OCI-LY7 (cell line): ENCODE results near the gene MADD. TPM values are rescaled to one million over a fixed set of nuclear protein-coding genes. Genes with fewer than 3 reads are reported as not detected.
A peak's percentile ranks its signal among the peaks of the same experiment; 100 is the strongest.

Source experiments
- BruUV-seq: library from RNA; stranded (reverse); fragments of 400-500 nt; replicated peaks from 2 replicates; lab custom pipeline; 2021; lab: Mats Ljungman, UMichigan
- CTCF ChIA-PET: fragments of 300-600 bp; sonication (Branson Sonifier 250); formaldehyde crosslinking; loops from one replicate; lab custom pipeline; 2022; ENCODE audit warnings: antibody characterized with exemption; ENCODE audit not compliant: unreplicated experiment; lab: Charles Lee
- POLR2A ChIA-PET: fragments of 300-600 bp; sonication (Branson Sonifier 250); formaldehyde crosslinking; loops from one replicate; lab custom pipeline; 2022; ENCODE audit warnings: antibody characterized with exemption; lab: Charles Lee
- DNase-seq: peaks from one replicate; pipeline ENCODE4 v3.0.0-alpha.2; 2015; ENCODE audit warnings: low spot score
- H2AFZ ChIP-seq: fragments of 200-600 bp; sonication (generic), shearing (Covaris generic); 2 replicates; pipeline ENCODE4 v1.6.1; 2014; ENCODE audit warnings: mild to moderate bottlenecking, antibody characterized with exemption, low read length, moderate library complexity
- H3K27ac ChIP-seq: fragments of 200-600 bp; sonication (generic); 2 replicates; pipeline ENCODE4 v1.5.1; 2014; ENCODE audit warnings: mixed run types, low read depth, mild to moderate bottlenecking, moderate library complexity, low read length, inconsistent platforms; ENCODE audit not compliant: poor library complexity, severe bottlenecking
- H3K36me3 ChIP-seq: fragments of 200-600 bp; sonication (generic); 2 replicates; pipeline ENCODE4 v1.6.1; 2014; ENCODE audit warnings: mild to moderate bottlenecking, antibody characterized with exemption, low read length, moderate library complexity, mixed read lengths; ENCODE audit not compliant: insufficient read depth
- H3K4me1 ChIP-seq: fragments of 200-600 bp; sonication (generic); 2 replicates; pipeline ENCODE4 v1.5.1; 2014; ENCODE audit warnings: mild to moderate bottlenecking, low read length; ENCODE audit not compliant: insufficient read depth, poor library complexity, severe bottlenecking
- H3K4me2 ChIP-seq: fragments of 200-600 bp; sonication (generic); 2 replicates; pipeline ENCODE4 v1.6.1; 2014; ENCODE audit warnings: mild to moderate bottlenecking, low read length
- H3K4me3 ChIP-seq: fragments of 200-600 bp; sonication (generic); 2 replicates; pipeline ENCODE4 v1.5.1; 2014; ENCODE audit warnings: mild to moderate bottlenecking, low read depth, low read length; ENCODE audit not compliant: poor library complexity, severe bottlenecking
- H3K79me2 ChIP-seq: fragments of 200-600 bp; sonication (generic); 2 replicates; pipeline ENCODE4 v1.6.1; 2016; ENCODE audit warnings: low read depth, mild to moderate bottlenecking, low read length, moderate library complexity, mixed read lengths; ENCODE audit not compliant: insufficient read depth
- H3K9me2 ChIP-seq: fragments of 200-600 bp; sonication (generic); 2 replicates; pipeline ENCODE4 v1.6.1; 2016; ENCODE audit warnings: mild to moderate bottlenecking, low read length, mixed read lengths; ENCODE audit not compliant: insufficient read depth
- H3K9me3 ChIP-seq: fragments of 200-600 bp; sonication (generic); 2 replicates; pipeline ENCODE4 v1.6.1; 2014; ENCODE audit warnings: mild to moderate bottlenecking, mixed run types, low read length, mixed read lengths
- H4K20me1 ChIP-seq: fragments of 200-600 bp; sonication (generic); 2 replicates; pipeline ENCODE4 v1.6.1; 2014; ENCODE audit warnings: mild to moderate bottlenecking, antibody characterized with exemption, low read length, moderate library complexity, mixed read lengths; ENCODE audit not compliant: insufficient read depth
- EZH2phosphoT487 ChIP-seq: fragments of 200-600 bp; sonication (generic); IDR thresholded peaks from 2 replicates; pipeline ENCODE4 v1.6.1; 2018; ENCODE audit warnings: low read depth, borderline replicate concordance, mild to moderate bottlenecking, mixed run types, antibody characterized with exemption, low read length, moderate library complexity, mixed read lengths
- intact Hi-C: fragments of 100-400 bp; cut with micrococcal nuclease; formaldehyde crosslinking; loops from one replicate; pipeline ENCODE4 v1.10.0; 2022; ENCODE audit not compliant: unreplicated experiment
- total RNA-seq, 2 experiments: library from RNA; depleted of rRNA in 1 of 2; stranded (reverse); fragments of >200 nt in 1 of 2; shearing (Covaris generic) in 1 of 2; gene quantifications; 2 replicates each; pipeline ENCODE4 v1.2.3, GENCODE V29; 2014 to 2022
- TF ChIP-seq, protein P1 (sequence below): fragments of 200-600 bp; sonication (generic); conservative IDR thresholded peaks from 2 replicates; pipeline ENCODE4 v1.5.1; 2014; ENCODE audit warnings: mild to moderate bottlenecking, antibody characterized with exemption, low read length, moderate library complexity, mixed read lengths

MADD gene
- total RNA-seq, 2 experiments from 2014 or later, result 32.1 to 47.8 TPM

DNA sequence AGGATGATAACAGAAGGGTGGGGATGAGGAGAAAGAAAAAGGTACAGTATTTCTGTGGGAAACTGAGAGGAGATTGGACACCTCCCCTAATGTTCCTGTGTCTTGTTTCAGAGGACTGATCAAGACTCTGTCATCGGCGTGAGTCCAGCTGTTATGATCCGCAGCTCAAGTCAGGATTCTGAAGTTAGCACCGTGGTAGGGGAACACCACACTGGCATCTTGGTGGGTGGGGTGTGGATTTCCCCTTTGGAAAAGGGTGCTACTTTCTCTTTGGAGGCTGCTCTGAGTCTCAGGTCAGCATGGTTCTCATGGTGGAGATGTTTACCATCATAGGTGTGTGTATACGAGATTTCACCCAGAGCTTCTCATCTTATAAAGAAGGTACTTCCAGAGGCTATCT is 25.5 kb downstream of the MADD start:
- intact Hi-C loops, result no loop called here

DNA sequence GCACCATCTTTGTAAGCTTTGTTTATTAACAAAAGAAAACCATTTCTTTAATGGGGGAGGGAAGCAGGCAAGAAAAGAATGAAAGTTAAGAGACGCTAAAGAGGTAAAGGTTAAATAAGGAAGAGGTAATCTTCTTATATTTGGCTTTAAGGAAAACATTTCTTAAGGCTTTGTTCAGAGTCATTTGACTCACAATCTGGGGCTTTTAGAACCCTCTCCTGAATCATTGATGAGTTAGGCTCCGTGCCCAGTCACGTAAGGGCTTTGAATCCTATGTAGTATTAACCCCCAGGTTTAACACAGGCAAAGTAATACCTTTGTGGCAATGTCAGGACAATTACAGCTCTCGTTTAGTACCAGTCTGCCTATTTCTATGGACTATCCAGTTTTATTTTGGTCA is 26.1 kb downstream of the MADD start:
- no peak overlapping the region for H3K4me2 ChIP-seq
- intact Hi-C loops, result no loop called here
- ChIA-PET POLR2A (interaction anchor here (1.0 kb wide), 1 partner anchor 8 kb away, joined by 4 read pairs; no protein-coding TSS in a partner anchor), CTCF (no interaction called here)
- DNase-seq, result no peak
- peaks cover 7% of the 10 kb centered on the region; the same call in 1 of the 2 replicates for H3K9me3 ChIP-seq
- no peaks in the 10 kb centered on the region for H4K20me1 ChIP-seq
- no peaks in the 10 kb centered on the region for H3K4me1 ChIP-seq
- H2AFZ ChIP-seq, result no peak overlapping the region
- no peaks in the 10 kb centered on the region for H3K79me2 ChIP-seq
- peaks cover 88% of the 10 kb centered on the region for H3K36me3 ChIP-seq
- H3K9me2 ChIP-seq, result no peaks in the 10 kb centered on the region
- H3K27ac ChIP-seq, result no peak overlapping the region
- TF ChIP-seq, protein P1, sequence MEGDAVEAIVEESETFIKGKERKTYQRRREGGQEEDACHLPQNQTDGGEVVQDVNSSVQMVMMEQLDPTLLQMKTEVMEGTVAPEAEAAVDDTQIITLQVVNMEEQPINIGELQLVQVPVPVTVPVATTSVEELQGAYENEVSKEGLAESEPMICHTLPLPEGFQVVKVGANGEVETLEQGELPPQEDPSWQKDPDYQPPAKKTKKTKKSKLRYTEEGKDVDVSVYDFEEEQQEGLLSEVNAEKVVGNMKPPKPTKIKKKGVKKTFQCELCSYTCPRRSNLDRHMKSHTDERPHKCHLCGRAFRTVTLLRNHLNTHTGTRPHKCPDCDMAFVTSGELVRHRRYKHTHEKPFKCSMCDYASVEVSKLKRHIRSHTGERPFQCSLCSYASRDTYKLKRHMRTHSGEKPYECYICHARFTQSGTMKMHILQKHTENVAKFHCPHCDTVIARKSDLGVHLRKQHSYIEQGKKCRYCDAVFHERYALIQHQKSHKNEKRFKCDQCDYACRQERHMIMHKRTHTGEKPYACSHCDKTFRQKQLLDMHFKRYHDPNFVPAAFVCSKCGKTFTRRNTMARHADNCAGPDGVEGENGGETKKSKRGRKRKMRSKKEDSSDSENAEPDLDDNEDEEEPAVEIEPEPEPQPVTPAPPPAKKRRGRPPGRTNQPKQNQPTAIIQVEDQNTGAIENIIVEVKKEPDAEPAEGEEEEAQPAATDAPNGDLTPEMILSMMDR, result no peak
- TF ChIP-seq EZH2phosphoT487, result no peak
- no peak overlapping the region for H3K4me3 ChIP-seq
- BruUV-seq, result no TSS peak

More for the DNA sequence above, 25.5 kb downstream of the MADD start:
- Histone ChIP-seq H4K20me1 (no peaks in the 10 kb centered on the region), H3K36me3 (peaks cover 88% of the 10 kb centered on the region), H3K27ac (no peak overlapping the region), H3K4me1 (no peaks in the 10 kb centered on the region), H3K4me2 (no peak overlapping the region), H3K9me3 (peaks cover 7% of the 10 kb centered on the region; the same call in 1 of the 2 replicates), H3K79me2 (no peaks in the 10 kb centered on the region), H3K9me2 (no peaks in the 10 kb centered on the region), H2AFZ (no peak overlapping the region), H3K4me3 (no peak overlapping the region)
- TF ChIP-seq EZH2phosphoT487, result no peak
- TF ChIP-seq, protein P1, result no peak
- no TSS peak for BruUV-seq
- DNase-seq, result no peak
- ChIA-PET CTCF (no interaction called here), POLR2A (interaction anchor here (0.6 to 1.0 kb wide), 2 partner anchors 9 to 388 kb away, joined by 3 to 4 read pairs; no protein-coding TSS in a partner anchor)

DNA sequence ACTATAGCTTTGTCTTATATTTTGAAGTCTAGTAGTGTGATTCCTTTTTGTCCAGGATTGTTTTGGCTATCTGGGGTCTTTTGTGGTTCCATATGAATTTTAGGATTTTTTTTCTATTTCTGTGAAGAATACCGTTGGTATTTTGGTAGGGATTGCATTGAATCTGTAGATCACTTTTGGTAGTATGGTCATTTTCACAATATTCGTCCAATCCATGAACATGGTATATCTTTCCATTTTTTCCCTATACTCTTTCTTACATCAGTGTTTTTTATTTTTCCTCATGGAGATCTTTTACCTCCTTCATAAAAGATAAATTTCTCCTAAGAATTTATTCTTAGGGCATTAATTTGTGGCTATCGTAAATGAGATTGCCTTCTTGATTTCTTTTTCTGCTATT is 29.1 kb downstream of the MADD start:
- TF ChIP-seq, protein P1, result no peak
- no peak overlapping the region for H3K27ac ChIP-seq
- H3K4me1 ChIP-seq, result no peaks in the 10 kb centered on the region
- 0 out of 2 replicates have a peak, but pooled peaks cover 4% of the 10 kb centered on the region for H3K79me2 ChIP-seq
- peaks cover 21% of the 10 kb centered on the region for H3K9me3 ChIP-seq
- TSS peak; percentile 40 for BruUV-seq
- peaks cover 89% of the 10 kb centered on the region for H3K36me3 ChIP-seq
- ChIA-PET CTCF (no interaction called here), POLR2A (no interaction called here)
- DNase-seq, result no peak
- H3K9me2 ChIP-seq, result no peaks in the 10 kb centered on the region
- no peak overlapping the region for H3K4me2 ChIP-seq
- no peaks in the 10 kb centered on the region for H4K20me1 ChIP-seq
- intact Hi-C loops, result no loop called here
- no peak overlapping the region for H3K4me3 ChIP-seq
- no peak overlapping the region for H2AFZ ChIP-seq
